Mononuclear cell (primary cell): ENCODE results near the gene CMTM5. TPM values are rescaled to one million over a fixed set of nuclear protein-coding genes. Genes with fewer than 3 reads are reported as not detected.

ENCODE experiments used
- H3K27me3 ChIP-seq: 2 replicates; pipeline ENCODE4 v1.6.0; 2011; ENCODE audit warnings: low read length, control low read depth; ENCODE audit not compliant: insufficient read depth
- H3K4me1 ChIP-seq: 2 replicates; pipeline ENCODE4 v1.5.1; 2011; ENCODE audit warnings: mild to moderate bottlenecking, low read length, control low read depth; ENCODE audit not compliant: insufficient read depth
- H3K4me3 ChIP-seq: 2 replicates; pipeline ENCODE4 v1.5.1; 2011; ENCODE audit warnings: mild to moderate bottlenecking, low read length, moderate library complexity
- H3K9me3 ChIP-seq: 2 replicates; pipeline ENCODE4 v1.5.1; 2011; ENCODE audit warnings: low read depth, mild to moderate bottlenecking, control low read depth, low read length
- total RNA-seq: library from RNA; depleted of rRNA; stranded (reverse); fragments of >200 nt; gene quantifications from one replicate; pipeline ENCODE4 v1.2.3, GENCODE V29; 2012

The CMTM5 gene
- total RNA-seq, 1 donor: 22.0 TPM

DNA sequence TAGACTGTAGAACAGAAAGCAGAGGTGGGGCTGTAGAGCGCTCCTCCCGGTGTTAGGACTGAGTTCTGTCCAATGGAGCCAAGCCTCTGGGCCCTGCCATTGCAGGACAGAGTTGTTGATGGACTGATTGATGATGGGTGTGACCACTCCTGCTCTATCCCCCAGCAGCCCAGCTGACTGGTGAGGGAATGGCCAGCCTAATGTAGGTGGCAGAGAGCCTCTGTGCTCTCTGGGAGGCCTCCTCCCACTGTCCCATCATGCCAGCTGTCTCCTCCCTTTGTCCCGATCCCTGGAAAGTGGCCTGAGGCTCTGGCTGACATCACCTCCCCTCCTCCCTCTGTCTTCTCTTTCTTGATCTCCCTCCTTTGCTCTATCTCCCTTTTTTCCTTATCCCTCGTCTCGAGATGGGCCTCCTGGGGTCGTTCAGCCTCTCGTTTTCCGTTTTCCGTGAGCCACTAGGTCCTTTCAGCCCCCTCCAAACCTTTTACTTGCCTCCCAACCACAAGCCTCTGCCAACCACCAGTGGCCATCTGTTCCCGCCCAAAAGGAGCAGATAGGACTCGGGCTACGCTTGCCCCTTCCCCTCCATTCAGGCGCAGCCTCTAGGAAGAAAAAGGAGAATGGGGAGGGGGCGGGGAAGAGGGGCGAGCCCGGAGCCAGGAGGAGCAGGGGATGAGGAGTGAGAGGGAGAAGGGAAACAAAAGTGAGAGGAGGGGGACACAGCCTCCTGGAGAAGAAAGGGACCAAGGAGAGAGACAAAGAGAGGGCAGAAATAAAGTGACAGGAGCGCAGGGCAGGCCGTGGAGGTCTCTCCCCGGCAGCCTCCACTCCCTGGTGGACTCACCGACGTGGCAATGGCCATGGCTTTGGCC is 12.4 kb upstream of the CMTM5 start:
- Histone ChIP-seq H3K4me1 (no peaks in the 10 kb centered on the region), H3K9me3 (no peaks in the 10 kb centered on the region), H3K27me3 (peaks cover 28% of the 10 kb centered on the region), H3K4me3 (no peak overlapping the region)

DNA sequence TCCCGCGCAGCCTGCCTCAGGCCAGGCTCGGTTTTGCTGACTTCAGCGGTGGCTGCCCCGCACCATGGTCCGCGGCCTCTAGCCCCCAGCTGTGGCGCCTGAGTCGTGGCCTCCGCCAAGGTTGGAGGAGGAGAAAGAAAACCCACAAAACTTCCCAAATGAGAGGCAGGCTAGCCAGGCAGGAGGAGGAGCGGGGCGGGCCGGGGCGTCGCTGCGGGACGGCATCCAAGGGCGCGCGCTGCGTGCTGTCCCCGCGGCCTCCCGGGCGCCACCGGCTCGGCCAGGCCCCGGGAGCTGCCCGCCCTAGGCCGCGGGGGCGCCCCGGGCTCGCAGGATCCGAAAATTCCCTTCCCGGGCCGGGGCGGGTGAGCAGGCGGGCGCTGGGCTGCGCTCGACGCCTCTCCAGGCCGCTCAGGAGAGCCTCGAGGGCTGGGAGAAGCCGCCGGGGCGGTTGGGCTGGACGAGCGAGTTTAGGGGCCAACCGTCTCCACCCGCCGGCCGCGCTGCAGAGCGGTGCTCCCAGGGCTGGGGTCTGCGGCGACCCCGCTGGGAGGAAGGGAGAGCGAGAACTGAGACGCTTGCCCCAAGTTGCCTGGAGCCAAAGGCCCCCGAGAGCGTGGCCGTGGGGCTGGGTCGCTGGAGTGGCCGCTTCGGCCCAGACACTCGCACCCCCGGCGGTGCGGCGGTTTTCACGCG is 11.7 kb upstream of the CMTM5 start, which contains the start of gene EFS:
Gene EFS, minus strand, starts transcription at position 137 of the 696 bp plus-strand sequence. CDS start 147 bp downstream, outside the sequence.
- H3K4me1 ChIP-seq: no peaks in the 10 kb centered on the region
- H3K9me3 ChIP-seq: no peaks in the 10 kb centered on the region
- H3K4me3 ChIP-seq: no peak within 1 kb of the TSS
- peaks cover 28% of the 10 kb centered on the region for H3K27me3 ChIP-seq

DNA sequence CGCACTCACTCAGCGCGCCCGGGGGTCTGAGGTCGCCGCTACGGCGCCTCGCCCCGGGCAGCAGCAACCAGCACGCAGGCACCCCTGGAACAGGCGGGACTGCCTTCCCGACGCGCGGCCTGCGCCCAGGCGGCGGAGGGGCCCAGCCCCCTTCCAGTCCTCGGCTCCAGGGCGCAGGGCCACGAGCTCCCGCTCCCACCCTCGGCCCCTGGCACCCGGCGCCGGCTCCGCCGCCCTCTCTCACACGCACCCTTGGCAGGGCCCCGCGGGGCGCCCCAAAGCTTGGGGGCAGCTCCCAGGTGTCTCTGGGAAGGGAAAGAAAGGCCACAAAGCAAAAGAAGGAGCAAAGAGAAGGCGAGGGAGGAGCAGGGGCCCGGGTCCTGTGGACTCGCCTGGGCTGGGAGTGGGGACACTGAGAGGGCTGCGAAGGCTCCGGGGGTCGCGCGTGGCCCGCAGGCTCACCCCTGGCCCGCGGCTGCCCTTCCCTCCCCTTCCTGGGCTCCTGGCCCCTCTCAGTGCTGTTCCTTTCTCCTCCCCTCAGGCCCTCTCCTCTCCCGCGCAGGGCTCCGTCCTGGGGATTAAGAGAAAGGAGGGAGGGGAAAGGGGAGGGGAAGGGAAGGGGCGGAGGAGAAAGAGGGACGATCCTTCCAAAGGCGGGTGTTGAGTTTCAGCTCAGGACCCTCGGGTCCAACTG is 11.0 kb upstream of the CMTM5 start:
- H3K9me3 ChIP-seq: no peaks in the 10 kb centered on the region
- peaks cover 28% of the 10 kb centered on the region for H3K27me3 ChIP-seq
- H3K4me1 ChIP-seq: no peaks in the 10 kb centered on the region
- H3K4me3 ChIP-seq: no peak overlapping the region

DNA sequence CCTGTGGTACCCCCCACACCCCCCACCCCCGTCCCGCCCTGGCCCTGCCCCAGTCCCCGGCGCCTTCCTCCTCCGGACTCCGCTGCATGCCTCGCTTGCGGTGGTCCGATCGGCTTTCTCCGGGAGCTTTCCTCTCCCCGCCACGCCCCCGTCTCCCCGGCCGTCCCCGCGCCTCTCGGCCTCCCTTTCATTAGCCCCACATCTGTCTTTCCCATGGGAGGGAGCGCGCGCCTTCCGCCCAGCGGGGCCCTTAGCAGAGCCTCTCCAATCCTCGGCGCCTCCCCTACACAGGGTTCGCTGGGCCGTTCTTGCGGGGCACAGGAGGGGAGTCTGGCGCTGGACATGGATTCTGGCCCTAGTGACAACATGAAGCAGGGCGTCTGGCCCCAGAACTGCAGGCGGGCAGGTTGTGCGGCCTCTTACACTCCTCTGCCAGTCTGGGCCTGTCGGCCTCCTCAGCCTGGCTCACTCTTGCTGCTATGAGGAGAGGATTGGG is 10.4 kb upstream of the CMTM5 start:
- no peak overlapping the region for H3K4me3 ChIP-seq
- peaks cover 28% of the 10 kb centered on the region for H3K27me3 ChIP-seq
- H3K9me3 ChIP-seq: no peaks in the 10 kb centered on the region
- H3K4me1 ChIP-seq: no peaks in the 10 kb centered on the region

DNA sequence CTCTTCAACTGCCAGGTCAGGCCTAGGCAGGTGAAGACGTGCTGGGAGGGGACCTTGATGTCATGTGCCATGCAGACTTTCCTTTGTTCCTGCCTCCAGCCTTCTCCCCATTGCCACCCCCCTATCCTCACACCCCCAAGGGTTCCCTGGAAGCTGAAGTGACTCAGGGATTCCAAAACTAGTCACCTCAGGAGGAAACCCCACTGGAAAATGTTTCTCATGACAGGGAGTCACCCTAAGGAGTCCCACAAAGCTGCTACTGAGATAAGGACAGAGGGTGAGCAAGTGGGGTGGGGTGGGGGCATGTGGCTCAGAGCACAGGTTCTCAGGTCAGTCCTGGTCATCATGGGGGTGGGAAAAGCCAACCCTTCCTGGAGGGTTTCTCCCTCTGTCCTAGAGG is 6.6 kb upstream of the CMTM5 start:
- no peaks in the 10 kb centered on the region for H3K4me1 ChIP-seq
- H3K9me3 ChIP-seq: no peaks in the 10 kb centered on the region
- peaks cover 15% of the 10 kb centered on the region for H3K27me3 ChIP-seq
- H3K4me3 ChIP-seq: no peak overlapping the region

DNA sequence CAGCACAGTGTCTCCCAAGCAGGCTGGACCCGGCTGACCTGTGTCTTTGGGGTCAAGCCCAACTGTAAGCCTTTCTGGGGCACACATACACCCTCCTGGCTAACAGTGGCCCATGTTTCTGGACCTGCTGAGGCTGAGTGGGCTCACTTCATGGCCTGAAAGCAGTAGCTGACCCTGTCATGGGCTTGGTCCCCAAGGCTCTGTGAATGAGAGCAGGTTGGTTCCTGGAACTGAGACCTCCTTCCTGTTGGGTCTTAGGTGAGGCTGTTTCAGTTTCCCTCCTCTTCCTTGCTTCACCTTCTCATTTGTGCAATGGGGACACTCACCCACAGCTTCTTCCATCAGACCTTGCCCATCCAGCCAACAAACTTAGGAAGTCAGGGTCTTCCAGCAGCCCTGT is 5.0 kb upstream of the CMTM5 start:
- H3K9me3 ChIP-seq: no peaks in the 10 kb centered on the region
- H3K4me1 ChIP-seq: no peaks in the 10 kb centered on the region
- peaks cover 4% of the 10 kb centered on the region for H3K27me3 ChIP-seq
- no peak overlapping the region for H3K4me3 ChIP-seq

DNA sequence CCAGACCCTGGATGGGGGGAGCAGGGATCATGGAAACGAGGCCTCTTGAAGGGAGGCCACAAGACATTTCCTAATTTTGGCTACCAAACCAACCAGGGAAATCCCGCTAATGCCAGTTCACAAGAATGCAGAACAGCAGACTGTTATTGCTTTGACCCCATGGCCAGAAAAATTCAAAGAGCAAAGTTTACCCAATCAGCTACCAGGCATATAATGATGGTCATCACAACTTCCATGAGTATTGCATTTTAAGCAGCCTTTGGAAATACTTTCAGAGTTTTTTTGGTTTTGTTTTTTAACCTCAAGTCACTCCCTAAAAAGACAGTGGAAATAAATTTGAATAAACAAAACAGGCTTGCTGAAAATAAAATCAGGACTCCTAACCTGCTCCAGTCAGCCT is 4.3 kb upstream of the CMTM5 start, which contains the start of gene IL25:
Gene IL25, plus strand, starts transcription at position 301 of the 400 bp plus-strand sequence.
- Histone ChIP-seq H3K27me3 (peaks cover 2% of the 10 kb centered on the region), H3K9me3 (no peaks in the 10 kb centered on the region), H3K4me1 (no peaks in the 10 kb centered on the region), H3K4me3 (no peak within 1 kb of the TSS)

DNA sequence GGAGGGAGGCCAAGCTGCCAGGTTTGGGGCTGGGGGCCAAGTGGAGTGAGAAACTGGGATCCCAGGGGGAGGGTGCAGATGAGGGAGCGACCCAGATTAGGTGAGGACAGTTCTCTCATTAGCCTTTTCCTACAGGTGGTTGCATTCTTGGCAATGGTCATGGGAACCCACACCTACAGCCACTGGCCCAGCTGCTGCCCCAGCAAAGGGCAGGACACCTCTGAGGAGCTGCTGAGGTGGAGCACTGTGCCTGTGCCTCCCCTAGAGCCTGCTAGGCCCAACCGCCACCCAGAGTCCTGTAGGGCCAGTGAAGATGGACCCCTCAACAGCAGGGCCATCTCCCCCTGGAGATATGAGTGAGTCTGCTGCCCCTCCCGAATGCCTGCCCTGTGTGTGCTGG is 3.8 kb upstream of the CMTM5 start:
- Histone ChIP-seq H3K9me3 (no peaks in the 10 kb centered on the region), H3K4me3 (no peak overlapping the region), H3K27me3 (peaks cover 2% of the 10 kb centered on the region), H3K4me1 (no peaks in the 10 kb centered on the region)

DNA sequence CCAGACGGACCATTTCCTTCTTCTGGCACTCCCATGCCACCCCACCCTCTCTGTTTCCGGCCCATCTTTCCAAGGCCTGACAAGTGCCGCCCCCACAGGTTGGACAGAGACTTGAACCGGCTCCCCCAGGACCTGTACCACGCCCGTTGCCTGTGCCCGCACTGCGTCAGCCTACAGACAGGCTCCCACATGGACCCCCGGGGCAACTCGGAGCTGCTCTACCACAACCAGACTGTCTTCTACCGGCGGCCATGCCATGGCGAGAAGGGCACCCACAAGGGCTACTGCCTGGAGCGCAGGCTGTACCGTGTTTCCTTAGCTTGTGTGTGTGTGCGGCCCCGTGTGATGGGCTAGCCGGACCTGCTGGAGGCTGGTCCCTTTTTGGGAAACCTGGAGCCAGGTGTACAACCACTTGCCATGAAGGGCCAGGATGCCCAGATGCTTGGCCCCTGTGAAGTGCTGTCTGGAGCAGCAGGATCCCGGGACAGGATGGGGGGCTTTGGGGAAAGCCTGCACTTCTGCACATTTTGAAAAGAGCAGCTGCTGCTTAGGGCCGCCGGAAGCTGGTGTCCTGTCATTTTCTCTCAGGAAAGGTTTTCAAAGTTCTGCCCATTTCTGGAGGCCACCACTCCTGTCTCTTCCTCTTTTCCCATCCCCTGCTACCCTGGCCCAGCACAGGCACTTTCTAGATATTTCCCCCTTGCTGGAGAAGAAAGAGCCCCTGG is 1.2 kb upstream of the CMTM5 start:
- Histone ChIP-seq H3K9me3 (no peaks in the 10 kb centered on the region), H3K4me3 (no peak overlapping the region), H3K27me3 (no peaks in the 10 kb centered on the region), H3K4me1 (no peaks in the 10 kb centered on the region)

DNA sequence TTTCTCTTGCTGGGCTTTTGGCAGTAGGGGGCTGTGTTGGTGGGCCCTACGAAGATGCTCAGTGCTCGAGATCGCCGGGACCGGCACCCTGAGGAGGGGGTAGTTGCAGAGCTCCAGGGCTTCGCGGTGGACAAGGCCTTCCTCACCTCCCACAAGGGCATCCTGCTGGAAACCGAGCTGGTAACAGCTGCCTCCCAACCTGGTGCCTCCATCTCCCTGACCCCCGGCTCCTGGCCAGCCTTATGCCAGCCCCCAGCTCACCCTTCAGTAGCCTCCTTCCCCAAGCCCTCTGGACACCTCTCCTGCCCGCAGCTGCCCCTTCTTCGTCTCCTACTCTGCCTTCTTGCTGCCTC is 328 bp downstream of the CMTM5 start:
- H3K27me3 ChIP-seq: no peaks in the 10 kb centered on the region
- no peaks in the 10 kb centered on the region for H3K4me1 ChIP-seq
- no peak overlapping the region for H3K4me3 ChIP-seq
- no peaks in the 10 kb centered on the region for H3K9me3 ChIP-seq

DNA sequence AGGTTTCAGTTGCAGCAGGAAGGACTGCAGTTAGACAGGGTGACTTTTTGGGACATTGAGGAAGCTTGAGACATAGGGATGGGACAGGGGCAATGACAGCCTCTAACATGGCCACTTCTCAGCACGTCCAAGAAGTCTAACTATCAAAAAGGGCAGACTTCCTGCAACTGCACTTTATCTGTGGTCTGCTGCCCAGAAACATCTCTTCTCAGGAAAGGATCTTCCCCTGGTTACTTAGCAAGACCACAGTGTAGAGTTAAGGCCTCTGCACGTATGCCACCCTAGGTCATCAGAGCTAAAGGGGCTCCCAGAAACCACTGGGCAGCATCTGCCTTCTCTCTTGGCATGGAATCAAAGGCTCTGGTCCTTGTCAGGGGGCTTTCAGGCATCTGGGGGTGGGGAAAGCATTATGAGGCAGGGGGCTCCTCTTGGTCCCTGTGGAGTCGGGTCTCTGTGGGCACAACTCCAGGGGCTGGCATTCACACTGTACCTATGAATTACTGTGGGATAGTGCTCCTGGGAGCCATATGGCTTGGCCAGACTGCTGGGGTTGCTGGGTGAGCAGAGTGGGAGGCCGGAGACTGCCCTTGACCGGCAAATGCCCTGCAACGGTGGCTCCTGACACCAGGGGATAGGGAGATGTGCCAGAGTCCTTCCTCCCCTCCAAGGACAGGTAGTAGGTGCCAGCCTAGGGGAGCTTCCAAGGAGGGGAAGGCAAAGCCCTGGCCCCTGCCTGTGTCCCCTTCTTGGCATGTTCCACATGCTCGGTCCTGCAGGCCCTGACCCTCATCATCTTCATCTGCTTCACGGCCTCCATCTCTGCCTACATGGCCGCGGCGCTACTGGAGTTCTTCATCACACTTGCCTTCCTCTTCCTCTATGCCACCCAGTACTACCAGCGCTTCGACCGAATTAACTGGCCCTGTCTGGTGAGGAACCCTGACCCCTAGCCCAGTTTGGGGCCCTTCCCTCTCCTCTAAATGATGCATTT is 1.0 kb downstream of the CMTM5 start:
- H3K27me3 ChIP-seq: no peaks in the 10 kb centered on the region
- no peaks in the 10 kb centered on the region for H3K9me3 ChIP-seq
- no peaks in the 10 kb centered on the region for H3K4me1 ChIP-seq
- H3K4me3 ChIP-seq: no peak overlapping the region

DNA sequence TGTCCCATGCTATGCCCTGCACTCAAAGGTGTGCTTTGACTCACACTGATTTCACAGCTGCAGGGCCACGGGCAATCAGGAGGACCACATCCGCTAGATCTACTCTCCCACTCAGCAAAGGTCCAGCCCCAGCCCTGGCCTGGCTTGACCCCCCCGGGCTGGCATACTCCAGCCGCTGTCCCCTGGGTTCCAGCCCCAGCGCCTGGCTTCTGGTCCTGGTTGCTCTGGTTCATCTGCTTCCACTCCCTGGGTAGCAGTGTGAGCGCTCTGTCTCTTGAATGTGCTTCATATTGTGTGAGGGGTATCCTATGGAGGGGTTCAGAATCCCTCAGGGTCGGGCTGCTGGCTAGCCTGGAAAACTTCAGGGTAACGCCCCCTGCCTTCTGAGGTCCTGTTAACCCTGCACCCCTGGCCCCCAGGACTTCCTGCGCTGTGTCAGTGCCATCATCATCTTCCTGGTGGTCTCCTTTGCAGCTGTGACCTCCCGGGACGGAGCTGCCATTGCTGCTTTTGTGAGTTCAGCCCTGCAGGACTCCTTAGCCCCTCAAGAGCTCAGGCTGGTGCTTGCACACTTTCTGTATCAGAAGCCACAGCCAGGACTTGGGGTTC is 1.9 kb downstream of the CMTM5 start:
- Histone ChIP-seq H3K4me3 (no peak overlapping the region), H3K27me3 (no peaks in the 10 kb centered on the region), H3K9me3 (no peaks in the 10 kb centered on the region), H3K4me1 (no peaks in the 10 kb centered on the region)

DNA sequence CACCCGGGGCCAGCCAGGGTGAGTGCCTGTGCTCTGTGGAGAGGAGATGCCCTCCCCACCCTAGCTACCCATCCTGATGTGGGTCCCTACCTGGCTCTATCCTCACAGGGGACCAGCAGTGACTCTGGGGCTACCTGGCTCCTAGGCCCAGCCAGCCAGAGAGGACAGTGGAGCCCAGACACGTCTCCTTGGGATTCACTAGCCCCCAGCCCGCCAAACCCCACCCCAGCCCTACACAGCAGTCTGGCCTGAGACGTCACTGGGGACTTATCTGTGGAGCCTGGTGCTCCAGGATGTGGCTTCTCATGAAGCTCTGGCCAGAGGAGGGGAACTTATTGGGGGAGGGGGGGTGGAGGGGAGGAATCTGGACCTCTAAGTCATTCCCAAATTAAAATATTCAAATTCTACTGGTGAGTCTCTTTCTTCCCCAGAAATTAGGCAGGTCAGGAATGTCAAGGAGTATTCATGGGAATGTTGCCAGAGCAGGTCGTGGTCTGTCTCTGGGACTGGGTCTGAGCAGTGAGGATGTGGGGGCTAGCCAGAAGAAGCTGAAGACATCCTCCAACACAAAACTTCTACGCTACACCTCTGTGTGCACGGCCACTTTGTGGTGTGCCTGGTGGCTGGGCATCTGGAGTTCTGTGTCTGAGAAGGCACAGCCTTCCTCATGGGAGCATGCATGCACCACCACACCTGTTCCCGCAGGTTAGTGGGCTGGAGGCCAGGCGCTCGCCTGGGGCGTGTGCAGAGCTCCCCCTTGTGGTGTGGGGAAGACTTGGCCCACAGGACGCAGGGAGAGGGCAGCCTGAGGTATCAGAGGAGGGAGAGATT is 2.7 kb downstream of the CMTM5 start:
- Histone ChIP-seq H3K4me3 (no peak overlapping the region), H3K4me1 (no peaks in the 10 kb centered on the region), H3K27me3 (no peaks in the 10 kb centered on the region), H3K9me3 (no peaks in the 10 kb centered on the region)
